Large intestine (tissue), 3 donors: ENCODE results near the gene EHD4. TPM values are rescaled to one million over a fixed set of nuclear protein-coding genes. Genes with fewer than 3 reads are reported as not detected.

ENCODE experiments used
- DNase-seq, 2 donors: peaks; one replicate each; pipeline versions ENCODE4 v3.0.0 to v3.0.0-alpha.2; 2013
- H3K27ac ChIP-seq: one replicate; pipeline ENCODE4 v1.5.1; 2013; ENCODE audit warnings: low read length
- H3K27me3 ChIP-seq: 2 replicates; pipeline ENCODE4 v1.6.1; 2013; ENCODE audit warnings: low read length; ENCODE audit not compliant: control insufficient read depth, insufficient read depth
- H3K36me3 ChIP-seq: 2 replicates; pipeline ENCODE4 v1.6.1; 2013; ENCODE audit warnings: low read length; ENCODE audit not compliant: control insufficient read depth, insufficient read depth
- H3K4me1 ChIP-seq: one replicate; pipeline ENCODE4 v1.6.1; 2013; ENCODE audit warnings: low read length; ENCODE audit not compliant: control insufficient read depth, insufficient read depth
- H3K4me3 ChIP-seq: one replicate; pipeline ENCODE4 v1.5.1; 2013; ENCODE audit warnings: low read length
- H3K9me3 ChIP-seq: one replicate; pipeline ENCODE4 v1.6.1; 2013; ENCODE audit warnings: mild to moderate bottlenecking, low read depth, low read length, moderate library complexity; ENCODE audit not compliant: control insufficient read depth
- WGBS: methylation state at CpG from one replicate; pipeline ENCODE4 v1.1.5; 2013; ENCODE audit warnings: low lambda C conversion rate; ENCODE audit not compliant: insufficient coverage; 5-methylcytosine and 5-hydroxymethylcytosine counted together
- polyA plus RNA-seq: library from polyadenylated mRNA; unstranded; fragments of 120-200 nt; gene quantifications from one replicate; pipeline ENCODE4 v1.2.1, GENCODE V29; 2013

The EHD4 gene
- polyA plus RNA-seq, 1 donor = 13.1 TPM

- WGBS = no CpG with 5 or more reads among the region's 6 CpGs
- Histone ChIP-seq H3K4me1 (peaks cover 38% of the 10 kb centered on the region), H3K27ac (peak overlapping the region; percentile 26), H3K9me3 (no peaks in the 10 kb centered on the region), H3K36me3 (peaks cover 9% of the 10 kb centered on the region), H3K4me3 (no peak overlapping the region), H3K27me3 (no peaks in the 10 kb centered on the region)
- peak in 1 of 2 donors; percentile 49 for DNase-seq
Measured at GRCh38 chr15:41928100-41928499, 44.3 kb downstream of the EHD4 start.

- Histone ChIP-seq H3K4me3 (no peak overlapping the region), H3K27ac (peak overlapping the region; percentile 26), H3K4me1 (peaks cover 33% of the 10 kb centered on the region), H3K9me3 (no peaks in the 10 kb centered on the region), H3K27me3 (no peaks in the 10 kb centered on the region), H3K36me3 (peaks cover 9% of the 10 kb centered on the region)
- WGBS = no CpG with 5 or more reads among the region's 3 CpGs
- DNase-seq = no peak
Measured at GRCh38 chr15:41927536-41927935, 44.8 kb downstream of the EHD4 start.

- Histone ChIP-seq H3K27me3 (no peaks in the 10 kb centered on the region), H3K36me3 (peaks cover 9% of the 10 kb centered on the region), H3K27ac (peak overlapping the region; percentile 36), H3K4me1 (peaks cover 30% of the 10 kb centered on the region), H3K4me3 (no peak overlapping the region), H3K9me3 (peaks cover 6% of the 10 kb centered on the region)
- DNase-seq = peak; percentile 67 to 82
- WGBS = 60% methylated on average over 1 of the region's 10 CpGs
Measured at GRCh38 chr15:41926185-41927056, 45.9 kb downstream of the EHD4 start.

GRCh38 chr15:41925086-41925608, 47.2 kb downstream of the EHD4 start:
- Histone ChIP-seq H3K4me1 (peaks cover 39% of the 10 kb centered on the region), H3K36me3 (peaks cover 11% of the 10 kb centered on the region), H3K27ac (no peak overlapping the region), H3K27me3 (no peaks in the 10 kb centered on the region), H3K9me3 (peaks cover 6% of the 10 kb centered on the region), H3K4me3 (no peak overlapping the region)
- DNase-seq = no peak
- WGBS = 100% methylated on average over 1 of the region's 7 CpGs

GRCh38 chr15:41923401-41923997, 48.9 kb downstream of the EHD4 start:
- Histone ChIP-seq H3K4me3 (no peak overlapping the region), H3K27ac (no peak overlapping the region), H3K27me3 (no peaks in the 10 kb centered on the region), H3K36me3 (peaks cover 22% of the 10 kb centered on the region), H3K4me1 (peaks cover 44% of the 10 kb centered on the region), H3K9me3 (peaks cover 6% of the 10 kb centered on the region)
- DNase-seq = no peak
- WGBS = no CpG with 5 or more reads among the region's 3 CpGs

GRCh38 chr15:41922353-41922752, 50.0 kb downstream of the EHD4 start:
- no CpG with 5 or more reads among the region's 9 CpGs for WGBS
- Histone ChIP-seq H3K9me3 (peaks cover 6% of the 10 kb centered on the region), H3K27ac (no peak overlapping the region), H3K36me3 (peaks cover 27% of the 10 kb centered on the region), H3K4me1 (peaks cover 47% of the 10 kb centered on the region), H3K4me3 (no peak overlapping the region), H3K27me3 (no peaks in the 10 kb centered on the region)
- DNase-seq = no peak

- 70% methylated on average over 2 of the region's 5 CpGs for whole genome bisulfite sequencing
- H3K9me3 ChIP-seq = peaks cover 6% of the 10 kb centered on the region
- no peak overlapping the region for H3K4me3 ChIP-seq
- peak overlapping the region; percentile 23 for H3K27ac ChIP-seq
- H3K27me3 ChIP-seq = no peaks in the 10 kb centered on the region
- H3K4me1 ChIP-seq = peaks cover 42% of the 10 kb centered on the region
- peaks cover 27% of the 10 kb centered on the region for H3K36me3 ChIP-seq
- DNase-seq = peak in 1 of 2 donors; percentile 53
Measured at GRCh38 chr15:41921639-41922038, 50.7 kb downstream of the EHD4 start.

- no CpG with 5 or more reads among the region's 9 CpGs for WGBS
- H3K27me3 ChIP-seq = no peaks in the 10 kb centered on the region
- H3K4me3 ChIP-seq = no peak overlapping the region
- peak overlapping the region; percentile 23 for H3K27ac ChIP-seq
- H3K4me1 ChIP-seq = peaks cover 38% of the 10 kb centered on the region
- peaks cover 29% of the 10 kb centered on the region for H3K36me3 ChIP-seq
- peaks cover 6% of the 10 kb centered on the region for H3K9me3 ChIP-seq
- DNase-seq = peak in 1 of 2 donors; percentile 48
Measured at GRCh38 chr15:41921167-41921566, 51.2 kb downstream of the EHD4 start.

- H3K27ac ChIP-seq = no peak overlapping the region
- H3K4me1 ChIP-seq = peaks cover 33% of the 10 kb centered on the region
- WGBS = 17% methylated on average over 1 of the region's 3 CpGs
- peaks cover 32% of the 10 kb centered on the region for H3K36me3 ChIP-seq
- H3K4me3 ChIP-seq = no peak overlapping the region
- H3K27me3 ChIP-seq = no peaks in the 10 kb centered on the region
- peaks cover 6% of the 10 kb centered on the region for H3K9me3 ChIP-seq
- peak in 1 of 2 donors; percentile 43 for DNase-seq
Measured at GRCh38 chr15:41919954-41920538, 52.3 kb downstream of the EHD4 start.

- WGBS = no CpG with 5 or more reads among the region's 30 CpGs
- H3K27me3 ChIP-seq = no peaks in the 10 kb centered on the region
- no peak overlapping the region for H3K27ac ChIP-seq
- peaks cover 33% of the 10 kb centered on the region for H3K4me1 ChIP-seq
- DNase-seq = no peak
- peaks cover 6% of the 10 kb centered on the region for H3K9me3 ChIP-seq
- no peak overlapping the region for H3K4me3 ChIP-seq
- peaks cover 29% of the 10 kb centered on the region for H3K36me3 ChIP-seq
Measured at GRCh38 chr15:41919201-41919820, 53.0 kb downstream of the EHD4 start.
